ENCODE data around the gene NEMF. TPM values are rescaled to one million over a fixed set of nuclear protein-coding genes. Genes with fewer than 3 reads are reported as not detected.

The NEMF gene
- total RNA-seq, 1 donor from 2014 or later: 94.9 TPM

- Mint-ChIP-seq H3K4me1 (peaks cover 11% of the 10 kb centered on the region), H3K27ac (no peak overlapping the region), H3K27me3 (ENCODE audit: low read depth) (no peaks in the 10 kb centered on the region), H3K4me3 (no peak overlapping the region), H3K9me3 (no peaks in the 10 kb centered on the region), H3K36me3 (no peaks in the 10 kb centered on the region)
- no peak for TF ChIP-seq CTCF (IDR thresholded peaks at IDR 0.05; ENCODE audit: unreplicated experiment)
- peak in 1 of 2 experiments; percentile 63 for DNase-seq (ENCODE audit: low spot score in 2 of 2, unreplicated experiment in 2 of 2)
Measured at GRCh38 chr14:49861699-49862088, 9.1 kb upstream of the NEMF start.

GRCh38 chr14:49860988-49861698 lies 8.6 kb upstream of the NEMF start:
- Mint-ChIP-seq H3K27me3 (ENCODE audit: low read depth) (no peaks in the 10 kb centered on the region), H3K27ac (no peak overlapping the region), H3K4me3 (no peak overlapping the region), H3K36me3 (no peaks in the 10 kb centered on the region), H3K9me3 (no peaks in the 10 kb centered on the region), H3K4me1 (peaks cover 11% of the 10 kb centered on the region)
- no peak for TF ChIP-seq CTCF (IDR thresholded peaks at IDR 0.05; ENCODE audit: unreplicated experiment)
- no peak for DNase-seq (ENCODE audit: low spot score in 2 of 2, unreplicated experiment in 2 of 2)

- no peaks in the 10 kb centered on the region for H3K9me3 Mint-ChIP-seq
- no peaks in the 10 kb centered on the region for H3K36me3 Mint-ChIP-seq
- TF ChIP-seq CTCF (IDR thresholded peaks at IDR 0.05; ENCODE audit: unreplicated experiment): no peak
- no peak for DNase-seq (ENCODE audit: low spot score in 2 of 2, unreplicated experiment in 2 of 2)
- H3K27ac Mint-ChIP-seq: no peak overlapping the region
- no peak overlapping the region for H3K4me3 Mint-ChIP-seq
- no peaks in the 10 kb centered on the region for H3K27me3 Mint-ChIP-seq (ENCODE audit: low read depth)
- peaks cover 11% of the 10 kb centered on the region for H3K4me1 Mint-ChIP-seq
Measured at GRCh38 chr14:49858383-49858782, 5.8 kb upstream of the NEMF start.

- Mint-ChIP-seq H3K27ac (peak overlapping the region; percentile 47), H3K36me3 (no peaks in the 10 kb centered on the region), H3K27me3 (ENCODE audit: low read depth) (no peaks in the 10 kb centered on the region), H3K4me1 (peaks cover 14% of the 10 kb centered on the region), H3K9me3 (no peaks in the 10 kb centered on the region), H3K4me3 (no peak overlapping the region)
- no peak for TF ChIP-seq CTCF (IDR thresholded peaks at IDR 0.05; ENCODE audit: unreplicated experiment)
- no peak for DNase-seq (ENCODE audit: low spot score in 2 of 2, unreplicated experiment in 2 of 2)
Measured at GRCh38 chr14:49857427-49858003, 4.9 kb upstream of the NEMF start.

- peak; percentile 45 for TF ChIP-seq CTCF (IDR thresholded peaks at IDR 0.05; ENCODE audit: unreplicated experiment)
- DNase-seq (ENCODE audit: low spot score in 2 of 2, unreplicated experiment in 2 of 2): peak; percentile 38 to 69
- Mint-ChIP-seq H3K27me3 (ENCODE audit: low read depth) (no peaks in the 10 kb centered on the region), H3K4me1 (peaks cover 20% of the 10 kb centered on the region), H3K36me3 (peaks cover 8% of the 10 kb centered on the region), H3K4me3 (peak overlapping the region; percentile 96), H3K9me3 (no peaks in the 10 kb centered on the region), H3K27ac (no peak overlapping the region)
Measured at GRCh38 chr14:49853572-49854375, 1.2 kb upstream of the NEMF start.
